Superior temporal gyrus (tissue), 1 donor: ENCODE measurements around the gene PCSK6.

Experiments
- DNase-seq: peaks from one replicate; pipeline ENCODE4 v3.0.0-alpha.2; 2016; ENCODE audit errors: extremely low spot score

PCSK6 gene

GRCh38 chr15:101327147-101327740, 162.3 kb downstream of the PCSK6 start:
- no peak for DNase-seq

DNA sequence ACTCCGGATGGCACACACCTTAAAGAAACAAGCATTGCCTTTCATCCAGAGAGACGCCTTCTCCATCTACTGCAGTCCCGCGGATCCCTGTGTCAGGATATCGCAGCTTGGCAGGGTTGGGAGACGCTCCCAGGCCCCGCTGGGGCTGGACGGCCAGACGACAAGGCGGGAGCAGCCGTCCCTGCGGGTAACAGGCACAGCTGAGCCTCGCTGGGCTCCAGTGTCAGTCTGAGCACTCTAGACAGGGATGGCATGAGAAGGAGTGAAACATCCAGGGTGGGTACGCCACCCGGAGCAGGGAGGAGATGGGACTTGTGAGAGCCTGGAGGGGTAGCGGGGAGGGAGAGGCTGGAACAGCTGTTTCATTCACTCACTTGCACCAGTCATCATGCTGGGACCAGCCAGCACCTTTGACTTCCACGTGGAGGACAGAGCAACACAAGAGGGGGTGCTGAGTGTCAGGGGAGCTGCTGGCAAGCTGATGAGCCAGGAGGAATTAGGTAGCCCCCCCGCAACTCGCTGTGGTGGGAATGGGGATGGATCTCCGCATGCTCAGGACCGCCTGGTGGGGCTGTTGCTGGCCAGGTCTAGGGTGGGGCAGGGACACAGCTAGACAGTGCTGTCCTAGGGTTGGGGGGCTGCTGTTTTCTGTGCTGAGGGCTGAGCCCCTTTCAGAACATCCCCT, 162.9 kb downstream of the PCSK6 start:
- no peak for DNase-seq

- DNase-seq = no peak
Measured at GRCh38 chr15:101326026-101326315, 163.5 kb downstream of the PCSK6 start.

DNA sequence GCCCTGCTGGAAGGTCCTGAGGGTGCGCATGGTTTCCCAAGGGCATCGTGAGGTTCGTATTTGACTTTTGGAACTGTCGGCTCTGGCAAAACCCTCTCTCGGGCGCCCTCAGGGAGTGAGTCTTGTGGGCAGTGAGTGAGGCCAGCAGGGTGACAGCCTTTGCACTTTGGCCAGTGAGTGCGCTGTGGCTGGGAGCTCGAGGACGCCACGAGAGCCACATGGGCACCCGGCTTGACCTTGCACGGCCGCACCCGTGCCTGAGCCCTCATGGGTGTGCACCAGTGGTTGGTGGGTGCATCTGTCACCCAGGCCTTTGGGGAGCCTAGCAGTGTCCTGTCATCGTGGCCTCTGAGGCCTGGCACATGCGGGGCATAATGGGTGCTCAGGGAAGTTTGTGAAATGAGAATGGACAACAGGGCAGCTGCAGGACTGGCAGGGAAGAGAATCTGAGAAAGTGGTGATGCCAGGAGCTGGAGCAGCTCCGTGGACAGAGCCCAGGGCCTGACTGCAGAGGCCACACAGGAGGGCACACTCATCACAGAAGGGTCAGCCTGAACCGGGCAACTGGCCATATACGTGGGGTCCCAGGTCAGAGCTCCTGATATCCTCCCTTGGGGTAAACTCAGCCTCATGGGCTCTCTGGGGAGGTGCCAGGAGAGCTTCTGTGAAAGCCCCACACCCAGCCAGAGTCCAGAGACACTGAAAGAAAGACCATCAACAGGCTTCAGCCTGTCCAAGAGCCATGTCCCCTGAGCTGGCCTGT, 164.1 kb downstream of the PCSK6 start:
- DNase-seq = no peak

GRCh38 chr15:101324524-101325177, 164.9 kb downstream of the PCSK6 start:
- no peak for DNase-seq

DNA sequence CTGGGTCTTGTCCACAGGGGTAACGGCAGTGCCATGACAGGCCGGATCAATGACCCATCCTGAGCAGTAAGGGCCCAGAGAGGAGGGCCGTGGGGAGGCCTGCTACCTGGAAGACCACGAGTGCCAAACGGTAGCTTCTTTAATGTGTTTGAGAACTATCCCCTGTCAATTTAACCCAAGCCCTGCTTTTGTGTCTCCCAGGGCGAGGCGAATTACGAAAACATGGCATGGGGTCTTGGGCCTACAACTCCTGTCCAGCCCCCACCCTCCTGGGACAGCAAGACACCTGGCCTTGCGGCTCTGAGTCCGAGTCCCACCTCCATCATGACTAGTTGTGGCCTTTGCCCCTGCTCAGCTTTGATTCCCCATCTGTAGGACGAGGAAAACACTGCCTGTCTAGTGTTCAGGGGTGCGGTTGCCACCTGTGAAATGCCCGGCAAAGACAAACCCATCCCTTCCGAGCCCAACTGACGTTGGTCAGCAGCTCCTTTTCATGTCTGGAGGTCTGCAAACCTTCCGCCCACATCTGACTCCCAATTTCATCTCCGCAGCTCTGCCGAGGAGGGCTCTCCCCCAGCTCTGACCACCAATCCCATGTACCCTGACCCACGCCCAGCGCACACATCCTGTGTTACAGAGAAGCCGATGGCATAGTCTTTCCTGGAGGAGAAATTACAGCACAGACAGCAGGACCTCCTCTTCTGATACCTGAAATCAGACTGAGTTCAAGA, 165.5 kb downstream of the PCSK6 start:
- no peak for DNase-seq

GRCh38 chr15:101322854-101323477, 166.5 kb downstream of the PCSK6 start:
- DNase-seq = no peak

DNA sequence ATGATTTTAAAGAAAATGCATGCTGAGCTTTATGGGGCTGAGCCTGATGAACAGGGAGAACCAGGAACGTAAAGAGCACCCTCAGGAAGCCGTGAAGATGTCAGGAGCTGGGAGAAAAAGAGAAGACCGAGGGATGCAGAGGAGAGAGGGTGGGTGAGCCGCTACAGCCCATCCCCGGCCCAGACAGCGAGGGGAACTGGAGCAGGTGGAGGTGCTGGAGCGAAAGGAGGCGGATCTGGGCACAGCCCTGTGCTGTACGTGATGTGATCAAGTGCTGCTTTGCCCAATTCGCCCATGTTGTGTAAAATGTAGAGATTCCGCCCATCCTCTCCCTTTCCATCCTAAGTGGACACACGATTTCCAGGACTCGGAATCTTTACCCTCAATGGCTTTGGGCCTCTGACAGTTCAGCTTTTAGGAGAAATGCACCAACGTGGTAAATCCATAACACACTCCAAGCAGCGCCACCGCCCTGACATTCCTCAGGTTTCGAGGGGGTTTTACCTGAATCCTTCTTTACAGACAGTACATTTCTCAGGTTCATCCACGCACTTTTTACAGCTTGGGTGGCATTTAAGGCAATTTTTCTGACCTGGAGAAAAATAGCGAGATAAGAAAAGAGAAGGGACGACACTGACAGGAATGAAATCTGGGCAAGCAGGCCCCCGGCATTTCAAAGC, 167.4 kb downstream of the PCSK6 start:
- no peak for DNase-seq

DNA sequence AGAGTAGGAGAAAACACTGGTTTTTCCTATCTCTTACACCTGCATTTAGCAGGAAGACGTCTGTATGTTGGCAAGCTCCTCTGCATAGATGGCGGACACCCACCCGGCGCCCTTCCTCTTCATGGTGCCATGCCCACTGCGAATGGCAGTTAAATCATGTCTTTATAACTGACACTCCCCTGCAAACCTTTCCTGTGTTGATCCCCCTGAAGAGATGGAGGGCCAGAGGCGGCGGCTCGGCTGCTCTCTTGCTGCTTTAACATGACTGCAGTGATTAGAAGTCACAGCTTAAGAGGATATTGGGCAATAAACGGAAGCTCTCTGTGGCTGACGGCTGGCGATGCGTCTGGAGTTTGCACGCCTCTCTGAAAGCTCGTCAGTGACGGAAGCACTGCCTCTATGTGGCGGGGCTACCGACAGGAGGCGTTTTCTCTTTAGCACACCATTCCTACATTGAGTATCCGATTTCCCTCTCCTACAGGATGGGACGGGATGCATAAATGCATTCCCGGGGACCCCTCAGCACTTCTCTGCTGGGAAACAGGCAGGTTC, 168.9 kb downstream of the PCSK6 start:
- DNase-seq = no peak

DNA sequence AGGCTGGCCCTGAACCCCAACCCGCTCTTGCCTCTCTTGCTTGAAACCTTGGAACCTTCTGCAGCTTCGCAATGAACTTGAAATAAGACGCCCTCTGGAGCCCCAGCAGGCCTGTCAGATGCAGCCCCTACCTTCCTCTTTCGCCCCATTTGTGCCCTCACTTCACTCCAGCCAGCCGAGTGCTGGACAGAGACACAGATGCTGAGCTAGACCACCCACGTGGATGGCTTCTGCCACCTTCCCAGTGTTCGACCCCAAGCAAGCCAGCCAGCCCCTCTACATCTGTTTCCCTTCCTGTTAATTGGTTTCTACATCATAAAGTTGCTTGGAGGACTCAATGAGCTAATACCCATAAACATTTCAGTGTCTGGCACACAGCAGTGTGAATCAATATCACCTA, 170.7 kb downstream of the PCSK6 start:
- no peak for DNase-seq

DNA sequence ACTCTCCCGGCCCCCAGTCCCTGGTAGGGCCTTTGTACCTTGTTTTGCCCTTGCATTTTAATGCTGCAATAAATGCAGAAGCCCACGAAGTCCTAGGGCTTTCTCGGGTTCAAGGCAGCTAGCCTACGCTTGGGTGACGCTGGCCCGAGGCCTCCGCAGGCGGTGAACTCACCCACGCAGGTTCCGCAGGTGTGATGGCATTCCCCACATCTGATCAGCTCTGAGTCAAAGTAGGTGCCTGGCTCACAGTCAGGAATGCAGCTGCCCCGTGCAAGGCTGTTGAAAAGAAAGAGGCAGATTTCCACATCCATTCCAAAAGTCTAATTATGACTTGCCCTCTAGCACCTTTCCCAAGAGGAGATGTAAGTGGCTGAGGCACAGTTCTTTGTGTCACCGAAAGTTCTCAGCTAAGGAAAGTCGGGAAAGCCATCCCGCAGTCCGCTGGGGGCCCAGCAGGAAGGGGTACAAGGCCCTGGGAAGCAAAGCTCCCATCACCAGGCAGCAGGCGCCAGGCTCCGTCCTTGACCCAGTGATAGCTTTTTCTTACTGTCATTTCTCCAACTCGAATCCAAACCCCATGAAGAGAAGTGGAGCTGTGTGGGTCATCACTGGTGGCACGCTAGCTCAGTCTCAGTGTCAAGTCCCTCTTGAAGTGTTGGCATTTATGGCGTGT, 171.2 kb downstream of the PCSK6 start:
- DNase-seq = no peak

DNA sequence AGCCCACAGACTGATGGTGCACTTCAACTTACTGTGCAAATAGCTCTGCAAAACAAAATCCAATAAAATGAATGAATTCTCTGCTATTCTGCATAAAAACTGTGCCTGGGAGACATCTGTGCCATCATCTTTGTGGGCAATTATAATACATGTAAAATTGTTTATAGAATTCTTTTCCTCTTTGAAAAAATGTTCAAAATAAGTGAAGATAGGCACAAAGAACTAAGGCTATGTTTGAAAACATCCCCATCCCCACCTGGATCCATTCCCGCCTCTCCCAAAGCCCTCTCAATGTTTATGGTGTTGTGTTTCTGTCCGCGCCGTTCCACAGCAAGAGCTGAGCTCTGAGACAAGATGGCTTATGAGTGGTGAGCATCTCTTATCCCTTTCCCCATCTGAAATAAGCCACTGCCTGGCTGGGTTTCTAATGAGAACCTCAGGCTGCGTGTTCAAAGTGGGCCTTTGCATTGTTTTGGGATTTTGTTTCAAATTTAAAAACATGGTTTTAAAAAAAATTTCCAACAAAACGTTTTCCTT, 172.1 kb downstream of the PCSK6 start:
- DNase-seq = no peak

GRCh38 chr15:101316529-101316928, 173.0 kb downstream of the PCSK6 start:
- DNase-seq = no peak

GRCh38 chr15:101315736-101316135, 173.8 kb downstream of the PCSK6 start:
- DNase-seq = no peak

DNA sequence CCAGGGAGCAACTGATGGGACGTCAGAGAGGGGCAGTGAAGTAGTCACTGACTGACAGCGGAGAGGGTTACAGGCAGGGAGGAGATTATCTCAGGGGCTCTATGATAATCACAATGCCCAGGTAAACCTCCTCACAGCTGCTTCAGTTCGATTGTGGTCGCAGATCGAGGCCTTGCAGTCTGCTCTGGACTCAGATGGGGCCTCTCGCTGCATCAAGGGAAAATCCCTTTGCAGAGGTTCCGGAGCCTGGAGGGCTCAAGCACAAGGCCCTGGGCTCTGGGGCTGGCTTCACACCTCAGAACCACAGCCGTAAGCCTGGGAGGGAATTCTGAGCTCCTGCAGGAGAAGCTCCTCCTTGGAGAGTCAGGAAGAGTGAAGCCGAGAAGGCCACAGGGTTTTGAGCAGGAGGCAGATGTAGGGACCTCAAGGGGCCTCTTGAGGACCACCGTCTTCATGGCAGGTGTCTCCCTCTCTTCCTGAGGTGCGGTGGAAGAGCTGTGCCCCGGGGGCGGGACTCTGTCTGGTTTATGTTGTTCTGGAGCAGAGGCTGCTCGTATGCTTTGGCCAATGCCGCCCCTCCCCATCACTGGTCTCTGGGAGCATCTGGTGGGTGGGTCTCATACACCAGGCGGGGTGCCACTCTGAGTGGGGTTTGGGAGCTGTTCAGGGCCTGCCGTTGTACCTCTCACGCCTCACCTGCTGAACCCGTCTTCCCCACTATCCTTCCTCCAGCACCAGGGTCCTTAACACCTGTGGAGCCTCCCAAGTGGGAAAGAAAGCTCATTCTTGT, 175.0 kb downstream of the PCSK6 start:
- no peak for DNase-seq

GRCh38 chr15:101313041-101313761, 176.3 kb downstream of the PCSK6 start:
- no peak for DNase-seq

DNA sequence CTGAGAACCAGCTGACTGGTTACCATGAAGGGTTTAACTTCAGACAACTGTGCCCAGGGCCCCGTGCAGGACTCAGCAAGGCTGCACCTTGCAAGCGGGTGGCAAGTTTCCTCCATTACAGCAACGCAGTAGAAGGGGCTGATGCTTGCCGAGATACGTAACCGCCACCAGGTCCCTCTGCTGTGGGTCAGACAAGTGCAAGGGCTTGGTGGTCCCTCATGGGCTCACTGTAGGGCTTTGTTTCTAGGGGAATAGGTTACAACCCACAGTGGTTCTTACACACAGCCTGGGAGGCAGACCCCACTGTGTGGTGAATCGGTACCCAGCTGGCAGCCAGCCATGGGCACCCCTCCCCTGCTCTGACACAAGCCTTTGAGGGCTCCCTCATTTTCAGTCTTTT, 179.0 kb downstream of the PCSK6 start:
- no peak for DNase-seq

DNA sequence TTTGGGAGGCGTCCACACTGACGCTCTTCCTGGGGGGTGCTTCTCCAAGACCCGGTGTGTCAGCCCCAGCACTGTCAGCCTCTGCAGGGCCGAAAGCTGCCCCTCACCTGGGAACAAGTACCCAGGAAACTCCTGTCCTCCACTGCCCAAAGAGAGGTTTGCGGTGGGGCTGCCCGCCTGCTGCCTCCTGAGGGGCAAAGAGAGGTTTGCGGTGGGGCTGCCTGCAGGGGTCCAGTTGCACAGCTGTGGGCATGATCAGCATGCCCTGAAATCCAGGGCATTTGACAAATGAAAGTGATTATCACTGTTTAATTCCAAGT, 179.4 kb downstream of the PCSK6 start:
- DNase-seq = no peak
